ENCODE data around the gene ANXA10.
"Not testable (repeated sequence)": the region's sequence is repeated elsewhere in the genome, so short reads cannot be mapped to it uniquely, and the experiment has no call there.

The ANXA10 gene

GRCh38 chr4:168119100-168119499, 26.8 kb downstream of the ANXA10 start:
- no peak for DNase-seq

GRCh38 chr4:168119890-168120289, 27.6 kb downstream of the ANXA10 start:
- no peak for DNase-seq

GRCh38 chr4:168120811-168121210, 28.5 kb downstream of the ANXA10 start:
- DNase-seq: no peak

- DNase-seq: no peak
Observed at GRCh38 chr4:168124008-168124641, 31.8 kb downstream of the ANXA10 start.

- DNase-seq: no peak
Observed at GRCh38 chr4:168126952-168127351, 34.6 kb downstream of the ANXA10 start.

- no peak for DNase-seq
Observed at GRCh38 chr4:168128601-168129000, 36.3 kb downstream of the ANXA10 start.

GRCh38 chr4:168129046-168129772, 36.9 kb downstream of the ANXA10 start:
- no peak for DNase-seq

- no peak for DNase-seq
Observed at GRCh38 chr4:168129802-168130201, 37.5 kb downstream of the ANXA10 start.

- DNase-seq: no peak
Observed at GRCh38 chr4:168131196-168131595, 38.9 kb downstream of the ANXA10 start.

- no peak for DNase-seq
Observed at GRCh38 chr4:168134651-168135050, 42.3 kb downstream of the ANXA10 start.

GRCh38 chr4:168135860-168136259, 43.5 kb downstream of the ANXA10 start:
- not testable (repeated sequence) for DNase-seq

- not testable (repeated sequence) for DNase-seq
Observed at GRCh38 chr4:168137695-168138094, 45.4 kb downstream of the ANXA10 start.

GRCh38 chr4:168138143-168138542, 45.8 kb downstream of the ANXA10 start:
- no peak for DNase-seq

- DNase-seq: no peak
Observed at GRCh38 chr4:168139336-168139735, 47.0 kb downstream of the ANXA10 start.

- DNase-seq: no peak
Observed at GRCh38 chr4:168141733-168142132, 49.4 kb downstream of the ANXA10 start.

GRCh38 chr4:168143601-168144000, 51.3 kb downstream of the ANXA10 start:
- DNase-seq: no peak

GRCh38 chr4:168150420-168151050, 58.2 kb downstream of the ANXA10 start:
- no peak for DNase-seq

GRCh38 chr4:168151327-168151726, 59.0 kb downstream of the ANXA10 start:
- DNase-seq: no peak

GRCh38 chr4:168152837-168153500, 60.6 kb downstream of the ANXA10 start:
- no peak for DNase-seq

GRCh38 chr4:168153596-168154440, 61.5 kb downstream of the ANXA10 start:
- peak; percentile 43 for DNase-seq

GRCh38 chr4:168154546-168155277, 62.4 kb downstream of the ANXA10 start:
- DNase-seq: no peak

- no peak for DNase-seq
Observed at GRCh38 chr4:168162604-168163003, 70.3 kb downstream of the ANXA10 start.

Measured in NCI-H446 treated with DMSO at 0.1 percent for 48 hours (cell line).